Activated CD4-positive, alpha-beta T cell treated with anti-CD3 and anti-CD28 coated beads for 48 hours (primary cell): ENCODE data around the gene COL18A1.
"Not testable (repeated sequence)": the region's sequence is repeated elsewhere in the genome, so short reads cannot be mapped to it uniquely, and the experiment has no call there.

Experiments
- DNase-seq: peaks from one replicate; pipeline ENCODE4 v3.0.0-alpha.2; 2020

COL18A1 gene

DNA sequence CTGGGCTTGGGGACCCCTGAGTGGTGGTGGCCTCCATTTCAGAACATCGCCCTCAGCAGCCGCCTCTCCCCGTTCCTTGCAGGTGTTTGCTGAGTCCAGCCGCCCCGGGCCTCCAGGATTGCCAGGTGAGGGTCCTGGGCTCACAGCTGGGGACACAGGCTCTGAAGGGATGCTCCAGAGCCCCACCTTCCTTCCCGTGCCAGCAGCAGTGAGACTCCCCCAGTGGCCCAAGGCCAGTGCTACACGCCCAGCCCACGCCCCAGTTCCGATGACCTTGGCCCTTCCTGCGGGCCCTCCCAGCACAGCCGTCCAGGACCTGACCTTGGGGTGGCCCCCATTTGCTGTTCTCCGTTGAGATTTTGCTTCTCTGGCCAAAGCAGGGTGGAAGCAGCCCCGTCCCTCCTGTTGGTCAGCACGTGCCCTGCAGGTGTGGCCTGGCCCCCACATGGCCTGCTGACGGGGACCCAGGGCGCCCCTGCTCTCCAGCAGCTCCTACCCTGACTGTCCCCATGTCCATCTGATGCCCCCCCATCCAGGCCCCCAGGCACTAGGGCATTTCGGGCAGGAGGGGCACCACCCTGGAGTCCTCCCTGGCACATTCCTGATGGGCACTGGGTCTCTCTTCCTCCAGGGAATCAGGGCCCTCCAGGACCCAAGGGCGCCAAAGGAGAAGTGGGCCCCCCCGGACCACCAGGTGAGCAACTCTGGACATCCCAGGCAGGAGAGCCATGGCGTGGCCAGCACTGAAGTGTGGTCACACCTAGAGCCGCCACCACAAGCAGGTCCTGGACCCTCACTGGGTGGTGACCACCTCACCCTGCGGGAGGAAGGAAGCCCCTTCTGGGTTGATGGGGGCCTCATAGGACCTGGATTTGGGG is 92.2 kb downstream of the COL18A1 start:
- no peak for DNase-seq

DNA sequence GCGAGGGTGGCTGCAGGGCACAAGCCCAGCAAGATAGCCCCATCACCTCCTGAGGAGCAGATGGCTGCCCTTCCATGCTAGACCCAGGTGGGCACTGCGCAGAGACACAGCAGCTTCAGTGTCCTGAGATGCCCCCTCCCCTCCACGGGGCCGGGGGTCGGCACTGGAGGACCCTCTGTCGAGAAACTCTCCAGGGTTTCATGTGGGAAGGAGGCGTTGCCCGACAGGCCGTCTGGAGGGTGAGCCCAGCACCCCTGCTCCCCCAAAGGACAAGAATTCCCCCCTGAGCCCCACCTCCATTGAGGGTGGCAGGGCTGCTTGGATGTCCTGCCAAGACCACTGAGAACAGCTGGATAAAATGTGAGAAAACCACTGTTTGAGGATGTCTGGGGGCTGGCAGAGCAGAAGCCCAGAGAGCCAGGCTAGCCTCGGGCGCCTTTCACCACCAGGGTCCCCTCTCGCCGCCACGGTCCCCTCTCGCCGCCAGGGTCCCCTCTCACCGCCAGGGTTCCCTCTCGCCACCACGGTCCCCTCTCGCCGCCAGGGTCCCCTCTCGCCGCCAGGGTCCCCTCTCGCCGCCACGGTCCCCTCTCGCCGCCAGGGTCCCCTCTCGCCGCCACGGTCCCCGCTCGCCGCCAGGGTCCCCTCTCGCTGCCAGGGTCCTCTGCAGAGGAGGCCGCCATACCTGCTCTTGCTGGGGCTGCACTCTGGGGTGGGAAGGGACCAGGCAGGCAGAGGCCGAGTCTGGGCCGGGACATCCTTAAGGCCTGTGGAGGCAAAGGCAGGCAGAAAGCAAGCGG is 93.1 kb downstream of the COL18A1 start:
- DNase-seq = no peak

DNA sequence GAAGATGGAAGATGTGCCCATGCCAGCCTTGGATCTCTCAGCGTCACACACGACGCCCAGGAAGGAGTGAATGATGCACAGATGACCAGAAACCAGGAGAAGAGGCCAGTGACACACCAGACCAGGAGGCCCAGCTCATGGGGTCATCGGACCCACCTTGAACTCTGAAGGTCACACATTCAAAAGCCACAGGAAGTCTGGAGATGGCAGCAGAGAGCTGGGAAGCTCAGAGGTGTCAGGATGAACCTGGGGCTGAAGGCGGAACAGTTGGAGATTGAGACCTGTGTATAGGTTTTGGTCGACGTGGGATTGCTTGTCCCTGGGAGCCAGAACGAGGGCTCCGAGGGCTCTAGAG is 93.7 kb downstream of the COL18A1 start:
- DNase-seq = no peak

- no peak for DNase-seq
These were observed 94.3 kb downstream of the COL18A1 start for GRCh38 chr21:45499201-45499750.

DNA sequence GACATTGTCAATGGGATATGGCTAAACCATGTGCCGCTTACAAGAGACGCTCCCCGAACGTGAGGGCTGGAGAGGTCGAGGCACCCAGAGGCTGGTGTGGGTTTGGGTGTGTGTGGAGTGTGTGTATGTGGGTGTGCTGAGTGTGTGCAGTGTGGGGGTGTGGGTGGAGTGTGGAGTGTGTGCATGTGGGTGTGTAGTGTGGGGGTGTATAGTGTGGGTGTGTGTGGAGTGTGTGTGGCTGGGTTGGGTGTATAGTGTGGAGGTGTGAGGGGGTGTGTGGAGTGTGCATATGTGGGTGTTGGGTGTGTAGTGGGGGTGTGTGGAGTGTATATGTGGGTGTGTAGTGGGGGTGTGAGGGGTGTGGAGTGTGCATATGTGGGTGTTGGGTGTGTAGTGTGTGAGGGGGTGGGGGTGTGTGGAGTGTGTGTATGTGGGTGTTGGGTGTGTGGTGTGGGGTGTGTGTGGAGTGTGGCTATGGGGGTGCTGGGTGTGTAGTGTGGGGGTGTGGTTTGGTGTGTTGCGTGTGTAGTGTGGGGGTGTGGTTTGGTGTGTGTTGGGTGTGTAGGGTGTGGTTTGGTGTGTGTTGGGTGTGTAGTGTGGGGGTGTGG is 95.1 kb downstream of the COL18A1 start:
- no peak for DNase-seq

GRCh38 chr21:45501081-45502005 is 96.4 kb downstream of the COL18A1 start:
- DNase-seq = not testable (repeated sequence)

DNA sequence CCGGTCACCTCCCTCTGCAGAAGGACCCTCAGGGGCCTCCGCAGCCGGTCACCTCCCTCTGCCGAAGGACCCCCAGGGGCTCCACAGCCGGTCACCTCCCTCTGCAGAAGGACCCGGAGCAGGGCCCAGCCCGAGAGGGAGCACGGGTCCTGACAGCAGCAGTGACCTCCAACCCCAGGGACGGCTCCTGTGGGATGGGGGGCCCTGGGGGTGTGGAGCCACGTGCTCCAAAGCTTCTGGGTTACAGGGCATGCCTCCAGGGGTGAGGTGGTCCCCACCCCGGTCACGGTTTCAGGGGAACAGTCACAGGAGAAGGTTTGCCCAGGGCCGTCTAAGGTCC is 97.0 kb downstream of the COL18A1 start:
- no peak for DNase-seq

GRCh38 chr21:45502600-45502999 is 97.6 kb downstream of the COL18A1 start:
- no peak for DNase-seq

GRCh38 chr21:45503226-45503625 is 98.3 kb downstream of the COL18A1 start:
- DNase-seq = not testable (repeated sequence)

DNA sequence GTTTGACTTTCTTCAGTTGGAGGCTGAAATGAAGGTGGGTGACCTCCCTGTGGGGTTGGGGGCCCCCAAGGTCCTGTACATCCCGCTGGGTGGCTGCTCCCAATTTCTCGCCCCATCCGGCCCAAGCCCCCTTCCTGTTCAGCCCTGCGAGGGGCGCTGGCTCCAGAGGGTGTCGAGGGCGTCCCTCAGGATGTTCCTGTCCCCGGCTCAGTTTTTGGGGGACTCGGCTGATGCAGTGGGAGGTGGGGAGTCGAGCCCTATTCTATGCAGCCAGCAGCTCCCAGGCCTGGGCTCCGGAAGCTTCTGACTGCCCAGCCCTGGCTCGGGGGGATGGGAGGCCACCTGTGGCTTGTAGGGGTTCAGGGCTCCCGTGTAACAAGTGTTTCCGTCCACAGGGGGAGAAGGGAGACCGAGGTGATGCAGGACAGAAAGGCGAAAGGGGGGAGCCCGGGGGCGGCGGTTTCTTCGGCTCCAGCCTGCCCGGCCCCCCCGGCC is 99.1 kb downstream of the COL18A1 start:
- DNase-seq = no peak

GRCh38 chr21:45504516-45505415 is 99.8 kb downstream of the COL18A1 start:
- DNase-seq = no peak

- DNase-seq = no peak
These were observed 100.6 kb downstream of the COL18A1 start for GRCh38 chr21:45505416-45506021.

DNA sequence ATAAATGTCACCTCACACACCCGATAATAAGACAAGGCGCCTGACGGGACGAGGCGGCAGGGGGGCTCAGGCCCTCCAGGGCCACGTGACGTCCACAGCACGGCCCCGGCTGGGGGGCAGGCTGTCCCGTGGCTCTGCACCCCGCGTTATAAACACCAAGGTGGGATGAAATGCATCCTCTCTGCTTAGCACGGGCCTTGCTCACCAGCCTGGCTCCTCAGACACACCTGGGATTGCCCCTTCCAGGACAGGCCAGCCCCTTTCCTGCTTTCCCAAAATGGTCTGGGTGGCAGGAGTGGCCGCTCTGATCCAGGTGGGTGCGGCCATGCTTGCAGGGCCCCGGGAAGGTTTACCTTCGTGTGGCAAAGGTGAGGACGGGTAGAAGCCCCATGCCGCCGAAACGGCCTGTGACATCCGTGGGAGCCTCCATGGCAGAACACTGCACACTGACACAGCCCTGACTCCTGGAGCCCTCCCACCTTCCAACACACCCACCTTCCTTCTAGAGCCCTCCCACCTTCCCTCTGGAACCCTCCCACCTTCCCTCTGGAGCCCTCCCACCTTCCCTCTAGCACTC is 101.4 kb downstream of the COL18A1 start:
- DNase-seq = no peak

DNA sequence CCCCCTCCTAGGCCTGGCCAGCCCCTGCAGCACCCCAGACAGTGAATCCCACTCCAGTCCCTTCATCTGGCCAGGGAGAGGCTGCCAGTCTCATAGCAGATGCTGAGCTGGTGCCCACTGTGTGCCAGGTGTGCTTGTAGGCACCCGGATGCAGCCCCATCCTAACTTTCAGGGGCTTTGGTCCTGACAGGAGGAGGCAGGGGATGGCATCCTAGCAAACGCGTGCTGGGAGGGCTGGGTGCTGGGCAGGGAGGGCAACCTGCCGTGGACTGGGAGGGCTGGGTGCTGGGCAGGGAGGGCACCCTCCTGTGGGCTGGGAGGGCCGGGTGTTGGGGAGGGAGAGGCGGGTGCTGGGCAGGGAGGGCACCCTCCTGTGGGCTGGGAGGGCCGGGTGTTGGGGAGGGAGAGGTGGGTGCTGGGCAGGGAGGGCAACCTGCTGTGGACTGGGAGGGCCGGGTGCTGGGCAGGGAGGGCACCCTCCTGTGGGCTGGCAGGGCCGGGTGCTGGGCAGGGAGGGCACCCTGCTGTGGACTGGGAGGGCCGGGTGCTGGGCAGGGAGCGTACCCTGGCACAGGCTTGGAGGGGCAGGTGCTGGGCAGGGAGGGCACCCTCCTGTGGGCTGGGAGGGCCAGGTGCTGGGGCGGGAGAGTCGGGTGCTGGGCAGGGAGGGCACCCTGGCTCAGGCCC is 102.0 kb downstream of the COL18A1 start:
- DNase-seq = no peak

GRCh38 chr21:45507523-45507875 is 102.5 kb downstream of the COL18A1 start:
- DNase-seq = no peak

- no peak for DNase-seq
These were observed 103.0 kb downstream of the COL18A1 start for GRCh38 chr21:45507888-45508508.

DNA sequence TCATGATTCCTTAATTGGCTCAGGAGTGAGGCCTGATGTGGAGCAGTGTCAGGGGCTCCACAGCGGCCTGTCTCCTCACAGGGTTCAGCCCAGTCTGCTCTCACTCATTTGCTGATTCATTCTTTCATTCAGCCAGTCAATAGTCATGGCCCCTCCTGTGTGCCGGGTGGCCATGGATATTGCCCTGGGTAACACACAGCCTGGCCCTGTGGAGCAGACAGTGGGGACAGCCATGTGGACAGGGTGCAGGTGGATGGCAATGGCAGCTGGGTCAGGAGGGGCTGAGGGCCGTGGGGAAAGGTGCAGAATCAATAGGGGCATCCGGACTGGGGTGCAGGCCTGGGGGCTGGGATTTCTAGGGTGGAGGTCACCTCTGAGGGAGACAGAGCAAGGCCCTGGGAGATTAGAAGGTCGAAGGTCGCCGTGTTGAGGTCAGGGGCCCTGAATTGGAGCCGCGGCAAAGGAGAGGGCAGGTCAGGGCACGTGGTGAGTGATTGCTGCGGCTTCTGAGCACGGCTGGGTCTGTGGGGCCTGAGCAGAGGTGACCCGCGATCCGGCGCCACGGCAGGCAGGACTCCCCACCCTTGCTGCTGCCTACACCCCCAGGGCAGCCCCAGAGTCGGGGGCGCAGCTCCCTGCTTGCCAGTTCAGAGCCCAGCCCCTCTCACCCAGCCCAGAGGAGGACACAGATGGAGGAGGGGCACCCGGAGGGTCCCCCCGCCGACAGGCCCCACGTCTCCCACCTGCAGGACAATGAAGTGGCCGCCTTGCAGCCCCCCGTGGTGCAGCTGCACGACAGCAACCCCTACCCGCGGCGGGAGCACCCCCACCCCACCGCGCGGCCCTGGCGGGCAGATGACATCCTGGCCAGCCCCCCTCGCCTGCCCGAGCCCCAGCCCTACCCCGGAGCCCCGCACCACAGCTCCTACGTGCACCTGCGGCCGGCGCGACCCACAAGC is 103.9 kb downstream of the COL18A1 start:
- DNase-seq = no peak
